Measurements from ENCODE around the gene PRICKLE2. TPM values are rescaled to one million over a fixed set of nuclear protein-coding genes. Genes with fewer than 3 reads are reported as not detected.

The PRICKLE2 gene
- total and polyA plus RNA-seq, 10 of the 15 experiments (the other 5 are each of a cell fraction or from before 2014, with no cell fraction given): 0.11 to 2.6 (median 0.69) TPM

DNA sequence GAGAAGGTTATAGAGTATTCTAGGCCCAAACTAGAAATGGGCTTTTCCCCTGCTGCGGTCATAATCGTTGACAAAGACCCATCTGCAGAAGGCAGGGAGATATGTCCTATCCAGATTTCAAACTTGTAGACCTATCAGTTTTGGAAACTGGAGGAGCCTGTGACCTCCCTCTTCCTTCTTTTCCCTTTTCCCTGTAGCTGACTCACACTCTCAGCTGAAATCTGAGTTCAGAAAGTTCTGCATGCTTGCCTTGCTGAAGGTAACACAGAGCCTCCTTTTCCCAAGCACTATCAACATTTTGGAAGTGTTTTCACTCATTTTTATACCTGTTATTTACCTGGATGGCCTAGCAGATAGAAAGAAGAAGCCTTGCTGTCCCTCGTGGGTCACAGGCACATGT, 142.9 kb downstream of the PRICKLE2 start (continued):
- TF ChIP-seq, protein P1, sequence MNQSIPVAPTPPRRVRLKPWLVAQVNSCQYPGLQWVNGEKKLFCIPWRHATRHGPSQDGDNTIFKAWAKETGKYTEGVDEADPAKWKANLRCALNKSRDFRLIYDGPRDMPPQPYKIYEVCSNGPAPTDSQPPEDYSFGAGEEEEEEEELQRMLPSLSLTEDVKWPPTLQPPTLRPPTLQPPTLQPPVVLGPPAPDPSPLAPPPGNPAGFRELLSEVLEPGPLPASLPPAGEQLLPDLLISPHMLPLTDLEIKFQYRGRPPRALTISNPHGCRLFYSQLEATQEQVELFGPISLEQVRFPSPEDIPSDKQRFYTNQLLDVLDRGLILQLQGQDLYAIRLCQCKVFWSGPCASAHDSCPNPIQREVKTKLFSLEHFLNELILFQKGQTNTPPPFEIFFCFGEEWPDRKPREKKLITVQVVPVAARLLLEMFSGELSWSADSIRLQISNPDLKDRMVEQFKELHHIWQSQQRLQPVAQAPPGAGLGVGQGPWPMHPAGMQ (IDR thresholded peaks at IDR 0.05; ENCODE audit: borderline replicate concordance): no peak
- no peak for TF ChIP-seq WRNIP1 (IDR thresholded peaks at IDR 0.05; ENCODE audit: borderline replicate concordance, low read depth, low read length)
- no peak for TF ChIP-seq POLR2AphosphoS2 (IDR thresholded peaks at IDR 0.05; ENCODE audit: low read depth, low read length)
- no peak for TF ChIP-seq TARDBP (IDR thresholded peaks at IDR 0.05; ENCODE audit: borderline replicate concordance)
- no peak for TF ChIP-seq ESRRA (IDR thresholded peaks at IDR 0.05; ENCODE audit: low read length)
- TF ChIP-seq SRF (IDR thresholded peaks at IDR 0.05; ENCODE audit: low read depth in 2 of 2, low read length in 2 of 2): no peak
- TF ChIP-seq, protein P2, sequence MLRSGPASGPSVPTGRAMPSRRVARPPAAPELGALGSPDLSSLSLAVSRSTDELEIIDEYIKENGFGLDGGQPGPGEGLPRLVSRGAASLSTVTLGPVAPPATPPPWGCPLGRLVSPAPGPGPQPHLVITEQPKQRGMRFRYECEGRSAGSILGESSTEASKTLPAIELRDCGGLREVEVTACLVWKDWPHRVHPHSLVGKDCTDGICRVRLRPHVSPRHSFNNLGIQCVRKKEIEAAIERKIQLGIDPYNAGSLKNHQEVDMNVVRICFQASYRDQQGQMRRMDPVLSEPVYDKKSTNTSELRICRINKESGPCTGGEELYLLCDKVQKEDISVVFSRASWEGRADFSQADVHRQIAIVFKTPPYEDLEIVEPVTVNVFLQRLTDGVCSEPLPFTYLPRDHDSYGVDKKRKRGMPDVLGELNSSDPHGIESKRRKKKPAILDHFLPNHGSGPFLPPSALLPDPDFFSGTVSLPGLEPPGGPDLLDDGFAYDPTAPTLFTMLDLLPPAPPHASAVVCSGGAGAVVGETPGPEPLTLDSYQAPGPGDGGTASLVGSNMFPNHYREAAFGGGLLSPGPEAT (IDR thresholded peaks at IDR 0.05; ENCODE audit: low read depth): no peak
- TF ChIP-seq MEF2A (IDR thresholded peaks at IDR 0.05; ENCODE audit: insufficient read depth, low read depth, low read length): no peak

GRCh38 chr3:64081235-64081630, 144.0 kb downstream of the PRICKLE2 start:
- intact Hi-C loops (cut with micrococcal nuclease; ENCODE audit: unreplicated experiment) (no loop called here), in situ Hi-C loops (cut with MboI) (no loop called here)
- WGBS (ENCODE audit: insufficient coverage, insufficient replicate concordance, low lambda C conversion rate, missing lambda C conversion rate): 0% methylated on average over 1 of the region's 1 CpG
- Histone ChIP-seq H3K79me2 (ENCODE audit: control insufficient read depth, insufficient read depth, low read length) (no peaks in the 10 kb centered on the region), H3K9me3 (replicated peaks; ENCODE audit: control insufficient read depth, insufficient read depth, low read length) (no peaks in the 10 kb centered on the region), H3K27me3 (replicated peaks in 1 of 2; ENCODE audit: control insufficient read depth in 2 of 2, insufficient read depth in 2 of 2, low read length in 1 of 2) (peaks cover 0 to under 1% of the 10 kb centered on the region in 2 experiments; a peak in 1 of 4 replicates), H4K20me1 (ENCODE audit: control insufficient read depth, insufficient read depth) (no peaks in the 10 kb centered on the region), H3K27ac (ENCODE audit: control insufficient read depth, insufficient read depth) (no peak overlapping the region), H3K4me2 (ENCODE audit: control insufficient read depth, insufficient read depth) (no peak overlapping the region), H2AFZ (ENCODE audit: control insufficient read depth, low read depth, low read length) (no peak overlapping the region), H3K4me1 (ENCODE audit: control insufficient read depth, insufficient read depth, low read length) (no peaks in the 10 kb centered on the region), H3K36me3 (ENCODE audit: control insufficient read depth in 2 of 2, insufficient read depth in 2 of 2, low read length in 1 of 2) (no peaks in the 10 kb centered on the region), H3K4me3 (no peak overlapping the region), H3K9ac (ENCODE audit: control insufficient read depth, insufficient read depth, low read length) (no peak overlapping the region)
- ATAC-seq (no peak), FAIRE-seq (no peak), DNase-seq (ENCODE audit: low read depth, low spot score) (no peak)
- POLR2A ChIA-PET: interaction anchor here (0.9 kb wide), 1 partner anchor 28 kb away, joined by 3 read pairs; no protein-coding TSS in a partner anchor
- CTCF ChIA-PET: interaction anchor here (0.9 to 1.1 kb wide), 2 partner anchors 13 to 406 kb away, joined by 3 read pairs; no protein-coding TSS in a partner anchor
- BruUV-seq (replicated peaks): no TSS peak
- RAD21 ChIA-PET (ENCODE audit: unreplicated experiment): no interaction called here
- SMC1A ChIA-PET (ENCODE audit: uncharacterized antibody, unreplicated experiment): interaction anchor here (1.0 kb wide), 1 partner anchor 23 kb away, joined by 3 read pairs; no protein-coding TSS in a partner anchor
- TF ChIP-seq RB1 (IDR thresholded peaks at IDR 0.05; ENCODE audit: borderline replicate concordance) (no peak), HDAC6 (IDR thresholded peaks at IDR 0.05; ENCODE audit: unreplicated experiment) (no peak), ZSCAN29 (IDR thresholded peaks at IDR 0.05) (no peak), ESRRA (IDR thresholded peaks at IDR 0.05; ENCODE audit: low read length) (no peak), RBBP5 (conservative IDR thresholded peaks at IDR 0.05) (no peak), KAT2A (conservative IDR thresholded peaks at IDR 0.05; ENCODE audit: control insufficient read depth, low read depth, low read length) (no peak), TBL1XR1 (IDR thresholded peaks at IDR 0.05; ENCODE audit: low read depth, low read length) (no peak), EED (IDR thresholded peaks at IDR 0.05; ENCODE audit: low read depth) (no peak), PML (IDR thresholded peaks at IDR 0.05; ENCODE audit: low read length) (no peak), KDM1A (IDR thresholded peaks at IDR 0.05; ENCODE audit: borderline replicate concordance) (no peak), SP1 (IDR thresholded peaks at IDR 0.05; ENCODE audit: low read depth, low read length) (no peak), SMARCA5 (IDR thresholded peaks at IDR 0.05) (no peak)
- TF ChIP-seq, protein P3, sequence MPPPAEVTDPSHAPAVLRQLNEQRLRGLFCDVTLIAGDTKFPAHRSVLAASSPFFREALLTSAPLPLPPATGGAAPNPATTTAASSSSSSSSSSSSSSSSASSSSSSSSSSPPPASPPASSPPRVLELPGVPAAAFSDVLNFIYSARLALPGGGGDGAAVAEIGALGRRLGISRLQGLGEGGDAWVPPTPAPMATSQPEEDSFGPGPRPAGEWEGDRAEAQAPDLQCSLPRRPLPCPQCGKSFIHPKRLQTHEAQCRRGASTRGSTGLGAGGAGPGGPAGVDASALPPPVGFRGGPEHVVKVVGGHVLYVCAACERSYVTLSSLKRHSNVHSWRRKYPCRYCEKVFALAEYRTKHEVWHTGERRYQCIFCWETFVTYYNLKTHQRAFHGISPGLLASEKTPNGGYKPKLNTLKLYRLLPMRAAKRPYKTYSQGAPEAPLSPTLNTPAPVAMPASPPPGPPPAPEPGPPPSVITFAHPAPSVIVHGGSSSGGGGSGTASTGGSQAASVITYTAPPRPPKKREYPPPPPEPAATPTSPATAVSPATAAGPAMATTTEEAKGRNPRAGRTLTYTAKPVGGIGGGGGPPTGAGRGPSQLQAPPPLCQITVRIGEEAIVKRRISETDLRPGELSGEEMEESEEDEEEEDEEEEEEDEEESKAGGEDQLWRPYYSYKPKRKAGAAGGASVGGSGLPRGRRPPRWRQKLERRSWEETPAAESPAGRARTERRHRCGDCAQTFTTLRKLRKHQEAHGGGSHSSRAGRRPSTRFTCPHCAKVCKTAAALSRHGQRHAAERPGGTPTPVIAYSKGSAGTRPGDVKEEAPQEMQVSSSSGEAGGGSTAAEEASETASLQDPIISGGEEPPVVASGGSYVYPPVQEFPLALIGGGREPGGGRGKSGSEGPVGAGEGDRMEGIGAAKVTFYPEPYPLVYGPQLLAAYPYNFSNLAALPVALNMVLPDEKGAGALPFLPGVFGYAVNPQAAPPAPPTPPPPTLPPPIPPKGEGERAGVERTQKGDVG (CRISPR knock-in tag; IDR thresholded peaks at IDR 0.05): no peak

All from GM12878 (cell line).